Measurements from ENCODE around the gene DOK6. TPM values are rescaled to one million over a fixed set of nuclear protein-coding genes. Genes with fewer than 3 reads are reported as not detected.

Gene DOK6
- total RNA-seq, 1 experiment from 2014 or later, result not detected

GRCh38 chr18:69759046-69759445 is 358.4 kb downstream of the DOK6 start:
- H3K4me2 ChIP-seq (ENCODE audit: low read length), result peak overlapping the region; percentile 75

GRCh38 chr18:69763002-69763401 is 362.3 kb downstream of the DOK6 start:
- no peaks in the 10 kb centered on the region for H4K20me1 ChIP-seq (ENCODE audit: low read length)
- peaks cover 21% of the 10 kb centered on the region for H3K4me1 ChIP-seq (ENCODE audit: insufficient read depth, low read length)
- H3K9me3 ChIP-seq (ENCODE audit: low read length), result no peaks in the 10 kb centered on the region
- no peak for DNase-seq
- POLR2A ChIA-PET (ENCODE audit: unreplicated experiment), result no interaction called here
- no peaks in the 10 kb centered on the region for H3K79me2 ChIP-seq (ENCODE audit: low read length)
- TF ChIP-seq EZH2phosphoT487 (IDR thresholded peaks at IDR 0.05; ENCODE audit: borderline replicate concordance, low read length) (no peak), EZH2 (IDR thresholded peaks at IDR 0.05; ENCODE audit: low read length, unreplicated experiment) (no peak)
- TF ChIP-seq, protein P1, sequence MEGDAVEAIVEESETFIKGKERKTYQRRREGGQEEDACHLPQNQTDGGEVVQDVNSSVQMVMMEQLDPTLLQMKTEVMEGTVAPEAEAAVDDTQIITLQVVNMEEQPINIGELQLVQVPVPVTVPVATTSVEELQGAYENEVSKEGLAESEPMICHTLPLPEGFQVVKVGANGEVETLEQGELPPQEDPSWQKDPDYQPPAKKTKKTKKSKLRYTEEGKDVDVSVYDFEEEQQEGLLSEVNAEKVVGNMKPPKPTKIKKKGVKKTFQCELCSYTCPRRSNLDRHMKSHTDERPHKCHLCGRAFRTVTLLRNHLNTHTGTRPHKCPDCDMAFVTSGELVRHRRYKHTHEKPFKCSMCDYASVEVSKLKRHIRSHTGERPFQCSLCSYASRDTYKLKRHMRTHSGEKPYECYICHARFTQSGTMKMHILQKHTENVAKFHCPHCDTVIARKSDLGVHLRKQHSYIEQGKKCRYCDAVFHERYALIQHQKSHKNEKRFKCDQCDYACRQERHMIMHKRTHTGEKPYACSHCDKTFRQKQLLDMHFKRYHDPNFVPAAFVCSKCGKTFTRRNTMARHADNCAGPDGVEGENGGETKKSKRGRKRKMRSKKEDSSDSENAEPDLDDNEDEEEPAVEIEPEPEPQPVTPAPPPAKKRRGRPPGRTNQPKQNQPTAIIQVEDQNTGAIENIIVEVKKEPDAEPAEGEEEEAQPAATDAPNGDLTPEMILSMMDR (conservative IDR thresholded peaks at IDR 0.05; ENCODE audit: low read depth, low read length), result no peak
- H3K9me2 ChIP-seq (replicated peaks; ENCODE audit: low read length), result no peaks in the 10 kb centered on the region
- H3K36me3 ChIP-seq (ENCODE audit: low read depth, low read length), result no peaks in the 10 kb centered on the region
- no peak overlapping the region for H3K27ac ChIP-seq (ENCODE audit: low read length)
- H3K27me3 ChIP-seq (ENCODE audit: low read length), result no peaks in the 10 kb centered on the region
- H3K4me3 ChIP-seq (ENCODE audit: low read length), result no peak overlapping the region
- no peak overlapping the region for H3K4me2 ChIP-seq (ENCODE audit: low read length)
- H3K9ac ChIP-seq (ENCODE audit: low read length), result no peak overlapping the region
- no TSS peak for BruUV-seq (replicated peaks)
- no peak for ATAC-seq
- no peak overlapping the region for H2AFZ ChIP-seq (ENCODE audit: low read length)
- intact Hi-C loops (cut with micrococcal nuclease), result no loop called here
- CTCF ChIA-PET, result no interaction called here
- peaks cover 13% of the 10 kb centered on the region for H3F3A ChIP-seq (ENCODE audit: low read length, unreplicated experiment)

More at GRCh38 chr18:69759046-69759445, 358.4 kb downstream of the DOK6 start:
- no peaks in the 10 kb centered on the region for H3K27me3 ChIP-seq (ENCODE audit: low read length)
- H3K4me3 ChIP-seq (ENCODE audit: low read length), result peak overlapping the region; percentile 42; the same call in 1 of the 2 replicates
- BruUV-seq (replicated peaks), result no TSS peak
- H2AFZ ChIP-seq (ENCODE audit: low read length), result peak overlapping the region; percentile 55
- TF ChIP-seq EZH2phosphoT487 (IDR thresholded peaks at IDR 0.05; ENCODE audit: borderline replicate concordance, low read length) (no peak), EZH2 (IDR thresholded peaks at IDR 0.05; ENCODE audit: low read length, unreplicated experiment) (no peak)
- TF ChIP-seq, protein P1 (conservative IDR thresholded peaks at IDR 0.05; ENCODE audit: low read depth, low read length), result no peak
- ATAC-seq (peak; percentile 59), DNase-seq (peak; percentile 57)
- intact Hi-C loops (cut with micrococcal nuclease), result loop anchor here (1.0 to 10.0 kb wide), 7 partner anchors 29 to 313 kb away; no protein-coding TSS in a partner anchor
- H4K20me1 ChIP-seq (ENCODE audit: low read length), result no peaks in the 10 kb centered on the region
- H3K4me1 ChIP-seq (ENCODE audit: insufficient read depth, low read length), result peaks cover 29% of the 10 kb centered on the region
- H3F3A ChIP-seq (ENCODE audit: low read length, unreplicated experiment), result peaks cover 14% of the 10 kb centered on the region
- H3K9me3 ChIP-seq (ENCODE audit: low read length), result no peaks in the 10 kb centered on the region
- H3K9ac ChIP-seq (ENCODE audit: low read length), result peak overlapping the region; percentile 70
- peak overlapping the region; percentile 96 for H3K27ac ChIP-seq (ENCODE audit: low read length)
- ChIA-PET POLR2A (ENCODE audit: unreplicated experiment) (no interaction called here), CTCF (no interaction called here)
- no peaks in the 10 kb centered on the region for H3K79me2 ChIP-seq (ENCODE audit: low read length)
- no peaks in the 10 kb centered on the region for H3K9me2 ChIP-seq (replicated peaks; ENCODE audit: low read length)
- no peaks in the 10 kb centered on the region for H3K36me3 ChIP-seq (ENCODE audit: low read depth, low read length)

DNA sequence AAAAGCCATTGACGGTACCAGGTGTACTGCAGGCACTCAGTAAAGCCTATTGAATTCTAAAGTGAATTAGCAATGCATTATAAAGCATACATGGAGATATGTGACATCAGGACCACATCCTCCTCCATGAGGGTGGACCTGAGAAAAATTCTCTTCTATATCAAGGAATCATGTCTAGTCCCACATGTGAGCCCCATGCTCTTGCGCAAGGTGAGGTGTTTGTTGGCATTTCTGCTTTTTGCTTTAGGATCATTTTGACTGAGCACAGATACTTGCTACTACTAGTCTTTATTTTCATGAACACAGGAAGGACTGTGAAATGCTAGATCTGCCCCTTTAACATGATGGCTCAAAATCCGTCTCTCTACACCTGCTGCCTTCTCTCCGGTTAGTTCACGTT is 363.1 kb downstream of the DOK6 start:
- Histone ChIP-seq H3K9me3 (ENCODE audit: low read length) (no peaks in the 10 kb centered on the region), H2AFZ (ENCODE audit: low read length) (no peak overlapping the region), H3K9me2 (replicated peaks; ENCODE audit: low read length) (no peaks in the 10 kb centered on the region), H3K4me2 (ENCODE audit: low read length) (no peak overlapping the region), H3K27me3 (ENCODE audit: low read length) (no peaks in the 10 kb centered on the region), H3K36me3 (ENCODE audit: low read depth, low read length) (no peaks in the 10 kb centered on the region), H4K20me1 (ENCODE audit: low read length) (no peaks in the 10 kb centered on the region), H3K27ac (ENCODE audit: low read length) (no peak overlapping the region), H3K4me1 (ENCODE audit: insufficient read depth, low read length) (peaks cover 15% of the 10 kb centered on the region), H3K79me2 (ENCODE audit: low read length) (no peaks in the 10 kb centered on the region), H3K9ac (ENCODE audit: low read length) (no peak overlapping the region), H3F3A (ENCODE audit: low read length, unreplicated experiment) (peaks cover 8% of the 10 kb centered on the region), H3K4me3 (ENCODE audit: low read length) (no peak overlapping the region)
- BruUV-seq (replicated peaks), result no TSS peak
- ChIA-PET CTCF (no interaction called here), POLR2A (ENCODE audit: unreplicated experiment) (no interaction called here)
- intact Hi-C loops (cut with micrococcal nuclease), result no loop called here
- TF ChIP-seq EZH2phosphoT487 (IDR thresholded peaks at IDR 0.05; ENCODE audit: borderline replicate concordance, low read length), result no peak
- TF ChIP-seq, protein P1 (conservative IDR thresholded peaks at IDR 0.05; ENCODE audit: low read depth, low read length), result no peak
- no peak for TF ChIP-seq EZH2 (IDR thresholded peaks at IDR 0.05; ENCODE audit: low read length, unreplicated experiment)
- ATAC-seq (no peak), DNase-seq (no peak)
